ENCODE measurements around the gene TUBGCP6.

TUBGCP6 gene

GRCh38 chr22:50216055-50216683 is 28.7 kb downstream of the TUBGCP6 start:
- no peak for DNase-seq (ENCODE audit: low read depth, low spot score)
- H3K4me3 ChIP-seq (ENCODE audit: low read depth, low read length), result no peak overlapping the region
- TF ChIP-seq, protein P1, sequence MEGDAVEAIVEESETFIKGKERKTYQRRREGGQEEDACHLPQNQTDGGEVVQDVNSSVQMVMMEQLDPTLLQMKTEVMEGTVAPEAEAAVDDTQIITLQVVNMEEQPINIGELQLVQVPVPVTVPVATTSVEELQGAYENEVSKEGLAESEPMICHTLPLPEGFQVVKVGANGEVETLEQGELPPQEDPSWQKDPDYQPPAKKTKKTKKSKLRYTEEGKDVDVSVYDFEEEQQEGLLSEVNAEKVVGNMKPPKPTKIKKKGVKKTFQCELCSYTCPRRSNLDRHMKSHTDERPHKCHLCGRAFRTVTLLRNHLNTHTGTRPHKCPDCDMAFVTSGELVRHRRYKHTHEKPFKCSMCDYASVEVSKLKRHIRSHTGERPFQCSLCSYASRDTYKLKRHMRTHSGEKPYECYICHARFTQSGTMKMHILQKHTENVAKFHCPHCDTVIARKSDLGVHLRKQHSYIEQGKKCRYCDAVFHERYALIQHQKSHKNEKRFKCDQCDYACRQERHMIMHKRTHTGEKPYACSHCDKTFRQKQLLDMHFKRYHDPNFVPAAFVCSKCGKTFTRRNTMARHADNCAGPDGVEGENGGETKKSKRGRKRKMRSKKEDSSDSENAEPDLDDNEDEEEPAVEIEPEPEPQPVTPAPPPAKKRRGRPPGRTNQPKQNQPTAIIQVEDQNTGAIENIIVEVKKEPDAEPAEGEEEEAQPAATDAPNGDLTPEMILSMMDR (IDR thresholded peaks at IDR 0.05; ENCODE audit: low read depth, low read length), result no peak
- in situ Hi-C loops (cut with HindIII; ENCODE audit: low sequenced_read_pairs), result no loop called here

DNA sequence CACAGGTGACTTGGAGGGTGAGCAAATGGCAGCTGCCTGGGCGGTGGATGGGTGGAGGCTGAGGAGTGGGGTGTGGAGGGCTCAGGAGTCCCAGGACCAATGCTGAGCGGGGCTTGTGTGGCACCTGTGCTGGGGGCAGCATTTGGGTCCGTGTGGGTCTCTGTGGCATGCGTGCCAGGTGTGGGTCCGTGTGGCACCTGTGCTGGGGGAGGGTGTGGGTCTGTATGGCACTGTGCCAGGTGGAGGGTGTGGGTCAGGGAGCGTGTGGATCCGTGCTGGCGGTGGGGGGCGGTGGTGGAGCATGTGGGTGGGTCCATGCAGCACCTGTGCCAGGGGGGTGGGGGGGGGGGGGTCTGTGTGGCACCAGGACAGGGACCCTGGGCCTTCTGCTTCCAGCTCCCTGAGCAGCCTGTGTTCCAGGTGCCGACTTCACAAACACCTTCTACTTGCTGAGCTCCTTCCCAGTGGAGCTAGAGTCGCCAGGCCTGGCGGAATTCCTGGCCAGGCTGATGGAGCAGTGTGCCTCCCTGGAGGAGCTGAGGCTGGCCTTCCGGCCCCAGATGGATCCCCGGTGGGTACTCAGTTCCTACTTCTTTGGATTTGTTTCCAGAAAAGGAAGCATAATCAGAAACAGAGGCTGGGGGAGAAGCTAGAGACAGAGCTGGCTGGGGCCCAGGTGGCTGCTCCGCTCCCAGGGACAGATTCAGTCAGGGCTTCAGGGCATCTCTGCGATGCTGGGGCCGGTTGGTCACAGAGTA is 29.3 kb downstream of the TUBGCP6 start:
- in situ Hi-C loops (cut with HindIII; ENCODE audit: low sequenced_read_pairs), result no loop called here
- TF ChIP-seq, protein P1 (IDR thresholded peaks at IDR 0.05; ENCODE audit: low read depth, low read length), result no peak
- no peak for DNase-seq (ENCODE audit: low read depth, low spot score)

DNA sequence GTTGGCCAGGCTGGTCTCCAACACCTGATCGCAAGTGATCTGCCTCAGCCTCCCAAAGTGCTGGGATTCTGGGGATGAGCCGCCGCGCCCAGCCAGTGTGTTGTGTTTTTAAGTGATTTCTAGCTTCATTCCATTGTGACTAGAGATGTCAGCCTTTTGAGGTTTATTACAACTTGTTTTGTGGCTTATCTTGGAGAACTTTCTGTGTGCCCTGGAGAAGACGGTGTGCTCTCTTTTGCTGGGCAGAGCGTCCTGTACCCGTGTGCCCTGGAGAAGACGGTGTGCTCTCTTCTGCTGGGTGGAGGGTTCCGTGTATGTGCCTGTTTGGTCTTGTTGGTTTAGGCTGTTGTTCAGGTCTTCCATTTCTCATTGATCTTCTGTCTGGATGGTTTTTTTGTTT is 31.6 kb downstream of the TUBGCP6 start:
- H3K4me3 ChIP-seq (ENCODE audit: low read depth, low read length), result no peak overlapping the region
- TF ChIP-seq, protein P1 (IDR thresholded peaks at IDR 0.05; ENCODE audit: low read depth, low read length), result no peak
- in situ Hi-C loops (cut with HindIII; ENCODE audit: low sequenced_read_pairs), result no loop called here
- DNase-seq (ENCODE audit: low read depth, low spot score), result no peak

More for the DNA sequence above, 29.3 kb downstream of the TUBGCP6 start:
- no peak overlapping the region for H3K4me3 ChIP-seq (ENCODE audit: low read depth, low read length)

- in situ Hi-C loops (cut with HindIII; ENCODE audit: low sequenced_read_pairs), result no loop called here
- TF ChIP-seq, protein P1 (IDR thresholded peaks at IDR 0.05; ENCODE audit: low read depth, low read length), result no peak
- H3K4me3 ChIP-seq (ENCODE audit: low read depth, low read length), result no peak overlapping the region
- DNase-seq (ENCODE audit: low read depth, low spot score), result no peak
These were observed 33.7 kb downstream of the TUBGCP6 start for GRCh38 chr22:50211147-50211546.

GRCh38 chr22:50210378-50211139 is 34.3 kb downstream of the TUBGCP6 start:
- TF ChIP-seq, protein P1 (IDR thresholded peaks at IDR 0.05; ENCODE audit: low read depth, low read length), result no peak
- DNase-seq (ENCODE audit: low read depth, low spot score), result no peak
- in situ Hi-C loops (cut with HindIII; ENCODE audit: low sequenced_read_pairs), result no loop called here
- no peak overlapping the region for H3K4me3 ChIP-seq (ENCODE audit: low read depth, low read length)

- TF ChIP-seq, protein P1 (IDR thresholded peaks at IDR 0.05; ENCODE audit: low read depth, low read length), result peak; percentile 96
- DNase-seq (ENCODE audit: low read depth, low spot score), result peak; percentile 51
- no peak overlapping the region for H3K4me3 ChIP-seq (ENCODE audit: low read depth, low read length)
- in situ Hi-C loops (cut with HindIII; ENCODE audit: low sequenced_read_pairs), result no loop called here
These were observed 34.9 kb downstream of the TUBGCP6 start for GRCh38 chr22:50209893-50210292.
